ENCODE measurements around the gene CASP4. TPM values are rescaled to one million over a fixed set of nuclear protein-coding genes. Genes with fewer than 3 reads are reported as not detected.
A peak's percentile ranks its signal among the peaks of the same experiment; 100 is the strongest.

The CASP4 gene
- total and polyA plus RNA-seq, 2 experiments from 2014 or later, result 0.35 TPM; not detected in 1

DNA sequence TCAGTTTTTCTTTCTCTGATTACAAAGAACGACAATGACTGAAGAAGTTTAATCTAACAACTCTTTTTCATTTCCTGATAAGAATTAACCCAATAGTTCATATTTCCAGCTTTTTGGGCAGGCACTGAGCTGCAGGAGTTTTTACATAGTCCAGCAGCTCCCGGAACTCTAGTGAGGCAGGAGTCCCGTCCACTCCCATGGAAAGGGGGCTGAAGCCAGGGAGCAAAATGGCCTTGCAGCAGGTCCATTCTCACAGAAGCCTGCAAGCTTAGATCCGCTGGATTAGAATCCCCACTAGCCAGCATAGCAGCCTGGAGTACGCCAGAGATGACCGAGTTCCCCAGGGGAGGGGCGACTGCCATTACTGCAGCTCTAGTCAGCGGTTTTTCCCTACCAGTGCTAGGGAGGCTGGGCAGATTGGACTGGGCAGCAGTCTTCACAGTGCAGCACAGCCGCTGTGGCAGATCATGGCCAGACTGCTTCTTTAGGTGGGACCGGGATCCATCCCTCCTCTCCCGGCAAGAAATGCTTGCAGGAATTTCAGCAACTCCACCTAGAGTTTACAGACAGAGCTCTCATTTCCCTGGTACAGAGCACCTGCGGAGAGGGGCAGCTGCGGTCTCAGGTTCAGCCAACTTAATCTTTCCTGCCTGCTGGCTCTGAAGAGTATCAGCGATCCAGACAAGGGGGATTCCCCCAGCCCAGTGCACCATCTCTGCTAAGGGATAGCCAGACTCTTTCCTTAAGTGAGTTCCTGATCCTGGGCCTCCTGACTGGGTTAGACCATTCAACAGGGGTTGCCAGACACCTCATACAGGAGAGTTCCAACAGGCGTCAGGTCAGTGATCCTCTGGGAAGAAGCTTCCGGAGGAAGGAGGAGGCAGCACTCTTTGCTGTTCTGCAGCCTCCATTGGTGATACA is 742 bp upstream of the CASP4 start:
- no peaks in the 10 kb centered on the region for H3K27me3 ChIP-seq (ENCODE audit: insufficient read depth)
- no peak overlapping the region for H3K4me2 ChIP-seq
- peak overlapping the region; percentile 97 for H2AFZ ChIP-seq
- H4K20me1 ChIP-seq (replicated peaks; ENCODE audit: insufficient read depth), result no peaks in the 10 kb centered on the region
- no peaks in the 10 kb centered on the region for H3K79me2 ChIP-seq (replicated peaks; ENCODE audit: insufficient read depth)
- ATAC-seq (peak; percentile 89), DNase-seq (ENCODE audit: low spot score) (peak; percentile 64)
- TF ChIP-seq, protein P1, sequence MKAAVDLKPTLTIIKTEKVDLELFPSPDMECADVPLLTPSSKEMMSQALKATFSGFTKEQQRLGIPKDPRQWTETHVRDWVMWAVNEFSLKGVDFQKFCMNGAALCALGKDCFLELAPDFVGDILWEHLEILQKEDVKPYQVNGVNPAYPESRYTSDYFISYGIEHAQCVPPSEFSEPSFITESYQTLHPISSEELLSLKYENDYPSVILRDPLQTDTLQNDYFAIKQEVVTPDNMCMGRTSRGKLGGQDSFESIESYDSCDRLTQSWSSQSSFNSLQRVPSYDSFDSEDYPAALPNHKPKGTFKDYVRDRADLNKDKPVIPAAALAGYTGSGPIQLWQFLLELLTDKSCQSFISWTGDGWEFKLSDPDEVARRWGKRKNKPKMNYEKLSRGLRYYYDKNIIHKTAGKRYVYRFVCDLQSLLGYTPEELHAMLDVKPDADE (IDR thresholded peaks at IDR 0.05), result no peak
- TF ChIP-seq, protein P2, sequence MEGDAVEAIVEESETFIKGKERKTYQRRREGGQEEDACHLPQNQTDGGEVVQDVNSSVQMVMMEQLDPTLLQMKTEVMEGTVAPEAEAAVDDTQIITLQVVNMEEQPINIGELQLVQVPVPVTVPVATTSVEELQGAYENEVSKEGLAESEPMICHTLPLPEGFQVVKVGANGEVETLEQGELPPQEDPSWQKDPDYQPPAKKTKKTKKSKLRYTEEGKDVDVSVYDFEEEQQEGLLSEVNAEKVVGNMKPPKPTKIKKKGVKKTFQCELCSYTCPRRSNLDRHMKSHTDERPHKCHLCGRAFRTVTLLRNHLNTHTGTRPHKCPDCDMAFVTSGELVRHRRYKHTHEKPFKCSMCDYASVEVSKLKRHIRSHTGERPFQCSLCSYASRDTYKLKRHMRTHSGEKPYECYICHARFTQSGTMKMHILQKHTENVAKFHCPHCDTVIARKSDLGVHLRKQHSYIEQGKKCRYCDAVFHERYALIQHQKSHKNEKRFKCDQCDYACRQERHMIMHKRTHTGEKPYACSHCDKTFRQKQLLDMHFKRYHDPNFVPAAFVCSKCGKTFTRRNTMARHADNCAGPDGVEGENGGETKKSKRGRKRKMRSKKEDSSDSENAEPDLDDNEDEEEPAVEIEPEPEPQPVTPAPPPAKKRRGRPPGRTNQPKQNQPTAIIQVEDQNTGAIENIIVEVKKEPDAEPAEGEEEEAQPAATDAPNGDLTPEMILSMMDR (conservative IDR thresholded peaks at IDR 0.05; ENCODE audit: low read depth in 2 of 2), result peak in 1 of 2 experiments; percentile 18; a peak in 2 of 4 replicates
- peaks cover 11% of the 10 kb centered on the region for H3K36me3 ChIP-seq (ENCODE audit: insufficient read depth)
- Mint-ChIP-seq H3K9me3 (peaks cover 39% of the 10 kb centered on the region), H3K4me1 (peaks cover 6% of the 10 kb centered on the region; the same call in 2 of the 3 replicates), H3K27ac (no peak overlapping the region), H3K27me3 (ENCODE audit: insufficient read depth, low read depth, poor library complexity) (peaks cover 3% of the 10 kb centered on the region), H3K36me3 (ENCODE audit: low read depth) (peaks cover 44% of the 10 kb centered on the region; the same call in 2 of the 3 replicates), H3K4me3 (no peak overlapping the region)
- H3K9me2 ChIP-seq (ENCODE audit: insufficient read depth), result peaks cover under 1% of the 10 kb centered on the region; the same call in 1 of the 2 replicates
- H3K4me1 ChIP-seq (ENCODE audit: insufficient read depth), result 0 out of 2 replicates have a peak, but pooled peaks cover 4% of the 10 kb centered on the region
- H3F3A ChIP-seq (replicated peaks; ENCODE audit: low read depth), result no peaks in the 10 kb centered on the region
- no peak overlapping the region for H3K27ac ChIP-seq (ENCODE audit: low read depth)
- no peak overlapping the region for H3K4me3 ChIP-seq

DNA sequence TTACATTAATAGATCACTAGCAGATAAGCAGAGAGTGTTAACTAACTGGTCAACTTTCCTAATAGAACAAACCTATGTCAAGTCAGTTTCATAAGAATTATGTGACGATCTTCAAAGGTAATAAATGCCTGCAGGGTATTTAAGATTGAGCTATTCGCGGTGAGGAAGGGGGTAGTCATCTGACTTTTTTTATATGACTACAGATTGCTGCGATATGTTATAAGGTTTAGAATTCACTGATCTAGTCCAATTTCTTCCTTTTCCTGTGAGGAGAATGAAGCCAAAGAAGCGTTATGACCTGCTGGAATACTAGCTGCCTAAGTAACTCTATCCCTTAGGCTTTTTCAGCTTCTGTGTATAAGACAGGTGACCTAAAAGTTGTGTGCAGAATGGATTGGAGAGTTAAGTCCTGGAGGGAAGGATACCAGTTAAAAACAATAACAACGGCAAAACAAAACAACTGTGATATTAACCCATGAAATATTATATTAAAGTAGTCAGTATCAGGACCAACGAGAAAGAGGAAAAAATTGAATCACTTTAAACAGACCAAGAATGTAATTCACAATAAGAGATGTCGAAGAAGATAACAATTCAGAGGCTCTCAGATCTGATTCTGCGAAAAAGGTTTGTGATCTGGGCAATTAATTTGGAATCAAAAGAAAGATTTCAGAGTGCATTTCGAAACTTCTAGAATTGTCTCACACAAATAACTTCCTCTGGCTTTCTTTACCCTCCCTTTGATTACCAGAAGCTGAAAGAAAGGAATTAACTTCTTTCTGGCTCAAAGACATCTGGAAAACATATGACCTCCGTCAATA is 630 bp downstream of the CASP4 start:
- Histone ChIP-seq H2AFZ (peak overlapping the region; percentile 97), H3K27ac (ENCODE audit: low read depth) (no peak overlapping the region), H3K27me3 (ENCODE audit: insufficient read depth) (no peaks in the 10 kb centered on the region), H3K36me3 (ENCODE audit: insufficient read depth) (peaks cover 4% of the 10 kb centered on the region; the same call in 1 of the 2 replicates), H3K4me1 (ENCODE audit: insufficient read depth) (peaks cover 4% of the 10 kb centered on the region; the same call in 1 of the 2 replicates), H4K20me1 (replicated peaks; ENCODE audit: insufficient read depth) (no peaks in the 10 kb centered on the region), H3K4me3 (no peak overlapping the region), H3F3A (replicated peaks; ENCODE audit: low read depth) (no peaks in the 10 kb centered on the region), H3K4me2 (no peak overlapping the region), H3K79me2 (replicated peaks; ENCODE audit: insufficient read depth) (no peaks in the 10 kb centered on the region), H3K9me2 (ENCODE audit: insufficient read depth) (no peaks in the 10 kb centered on the region; the same call in 1 of the 2 replicates)
- H3K36me3 Mint-ChIP-seq (ENCODE audit: low read depth), result peaks cover 42% of the 10 kb centered on the region
- no peak for DNase-seq (ENCODE audit: low spot score)
- no peak overlapping the region for H3K4me3 Mint-ChIP-seq
- peaks cover 3% of the 10 kb centered on the region for H3K27me3 Mint-ChIP-seq (ENCODE audit: insufficient read depth, low read depth, poor library complexity)
- H3K4me1 Mint-ChIP-seq, result peaks cover 6% of the 10 kb centered on the region; the same call in 2 of the 3 replicates
- H3K27ac Mint-ChIP-seq, result no peak overlapping the region
- no peak for ATAC-seq
- peaks cover 38% of the 10 kb centered on the region for H3K9me3 Mint-ChIP-seq
- TF ChIP-seq EZH2phosphoT487 (IDR thresholded peaks at IDR 0.05; ENCODE audit: unreplicated experiment) (no peak), ZNF331 (CRISPR knock-in tag; IDR thresholded peaks at IDR 0.05; ENCODE audit: low read depth) (no peak), STAT1 (IDR thresholded peaks at IDR 0.05; ENCODE audit: unreplicated experiment) (no peak), POLR2AphosphoS5 (IDR thresholded peaks at IDR 0.05; ENCODE audit: low read depth) (no peak)
- TF ChIP-seq, protein P3, sequence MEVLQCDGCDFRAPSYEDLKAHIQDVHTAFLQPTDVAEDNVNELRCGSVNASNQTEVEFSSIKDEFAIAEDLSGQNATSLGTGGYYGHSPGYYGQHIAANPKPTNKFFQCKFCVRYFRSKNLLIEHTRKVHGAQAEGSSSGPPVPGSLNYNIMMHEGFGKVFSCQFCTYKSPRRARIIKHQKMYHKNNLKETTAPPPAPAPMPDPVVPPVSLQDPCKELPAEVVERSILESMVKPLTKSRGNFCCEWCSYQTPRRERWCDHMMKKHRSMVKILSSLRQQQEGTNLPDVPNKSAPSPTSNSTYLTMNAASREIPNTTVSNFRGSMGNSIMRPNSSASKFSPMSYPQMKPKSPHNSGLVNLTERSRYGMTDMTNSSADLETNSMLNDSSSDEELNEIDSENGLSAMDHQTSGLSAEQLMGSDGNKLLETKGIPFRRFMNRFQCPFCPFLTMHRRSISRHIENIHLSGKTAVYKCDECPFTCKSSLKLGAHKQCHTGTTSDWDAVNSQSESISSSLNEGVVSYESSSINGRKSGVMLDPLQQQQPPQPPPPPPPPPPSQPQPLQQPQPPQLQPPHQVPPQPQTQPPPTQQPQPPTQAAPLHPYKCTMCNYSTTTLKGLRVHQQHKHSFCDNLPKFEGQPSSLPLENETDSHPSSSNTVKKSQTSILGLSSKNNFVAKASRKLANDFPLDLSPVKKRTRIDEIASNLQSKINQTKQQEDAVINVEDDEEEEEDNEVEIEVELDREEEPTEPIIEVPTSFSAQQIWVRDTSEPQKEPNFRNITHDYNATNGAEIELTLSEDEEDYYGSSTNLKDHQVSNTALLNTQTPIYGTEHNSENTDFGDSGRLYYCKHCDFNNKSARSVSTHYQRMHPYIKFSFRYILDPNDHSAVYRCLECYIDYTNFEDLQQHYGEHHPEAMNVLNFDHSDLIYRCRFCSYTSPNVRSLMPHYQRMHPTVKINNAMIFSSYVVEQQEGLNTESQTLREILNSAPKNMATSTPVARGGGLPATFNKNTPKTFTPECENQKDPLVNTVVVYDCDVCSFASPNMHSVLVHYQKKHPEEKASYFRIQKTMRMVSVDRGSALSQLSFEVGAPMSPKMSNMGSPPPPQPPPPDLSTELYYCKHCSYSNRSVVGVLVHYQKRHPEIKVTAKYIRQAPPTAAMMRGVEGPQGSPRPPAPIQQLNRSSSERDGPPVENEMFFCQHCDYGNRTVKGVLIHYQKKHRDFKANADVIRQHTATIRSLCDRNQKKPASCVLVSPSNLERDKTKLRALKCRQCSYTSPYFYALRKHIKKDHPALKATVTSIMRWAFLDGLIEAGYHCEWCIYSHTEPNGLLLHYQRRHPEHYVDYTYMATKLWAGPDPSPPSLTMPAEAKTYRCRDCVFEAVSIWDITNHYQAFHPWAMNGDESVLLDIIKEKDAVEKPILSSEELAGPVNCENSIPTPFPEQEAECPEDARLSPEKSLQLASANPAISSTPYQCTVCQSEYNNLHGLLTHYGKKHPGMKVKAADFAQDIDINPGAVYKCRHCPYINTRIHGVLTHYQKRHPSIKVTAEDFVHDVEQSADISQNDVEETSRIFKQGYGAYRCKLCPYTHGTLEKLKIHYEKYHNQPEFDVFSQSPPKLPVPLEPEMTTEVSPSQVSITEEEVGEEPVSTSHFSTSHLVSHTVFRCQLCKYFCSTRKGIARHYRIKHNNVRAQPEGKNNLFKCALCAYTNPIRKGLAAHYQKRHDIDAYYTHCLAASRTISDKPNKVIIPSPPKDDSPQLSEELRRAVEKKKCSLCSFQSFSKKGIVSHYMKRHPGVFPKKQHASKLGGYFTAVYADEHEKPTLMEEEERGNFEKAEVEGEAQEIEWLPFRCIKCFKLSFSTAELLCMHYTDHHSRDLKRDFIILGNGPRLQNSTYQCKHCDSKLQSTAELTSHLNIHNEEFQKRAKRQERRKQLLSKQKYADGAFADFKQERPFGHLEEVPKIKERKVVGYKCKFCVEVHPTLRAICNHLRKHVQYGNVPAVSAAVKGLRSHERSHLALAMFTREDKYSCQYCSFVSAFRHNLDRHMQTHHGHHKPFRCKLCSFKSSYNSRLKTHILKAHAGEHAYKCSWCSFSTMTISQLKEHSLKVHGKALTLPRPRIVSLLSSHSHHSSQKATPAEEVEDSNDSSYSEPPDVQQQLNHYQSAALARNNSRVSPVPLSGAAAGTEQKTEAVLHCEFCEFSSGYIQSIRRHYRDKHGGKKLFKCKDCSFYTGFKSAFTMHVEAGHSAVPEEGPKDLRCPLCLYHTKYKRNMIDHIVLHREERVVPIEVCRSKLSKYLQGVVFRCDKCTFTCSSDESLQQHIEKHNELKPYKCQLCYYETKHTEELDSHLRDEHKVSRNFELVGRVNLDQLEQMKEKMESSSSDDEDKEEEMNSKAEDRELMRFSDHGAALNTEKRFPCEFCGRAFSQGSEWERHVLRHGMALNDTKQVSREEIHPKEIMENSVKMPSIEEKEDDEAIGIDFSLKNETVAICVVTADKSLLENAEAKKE (CRISPR knock-in tag; IDR thresholded peaks at IDR 0.05), result no peak

Measured in GM23338 (cell line).